Retina (tissue), 1 donor: ENCODE results near the gene MYRF.

ENCODE experiments used
- DNase-seq: peaks from one replicate; pipeline ENCODE4 v3.0.0-alpha.2; 2016

Gene MYRF

GRCh38 chr11:61799665-61800284 lies 47.3 kb downstream of the MYRF start:
- no peak for DNase-seq

- no peak for DNase-seq
These were observed 48.2 kb downstream of the MYRF start for GRCh38 chr11:61800331-61801281.

GRCh38 chr11:61802605-61803004 lies 50.2 kb downstream of the MYRF start:
- no peak for DNase-seq

DNA sequence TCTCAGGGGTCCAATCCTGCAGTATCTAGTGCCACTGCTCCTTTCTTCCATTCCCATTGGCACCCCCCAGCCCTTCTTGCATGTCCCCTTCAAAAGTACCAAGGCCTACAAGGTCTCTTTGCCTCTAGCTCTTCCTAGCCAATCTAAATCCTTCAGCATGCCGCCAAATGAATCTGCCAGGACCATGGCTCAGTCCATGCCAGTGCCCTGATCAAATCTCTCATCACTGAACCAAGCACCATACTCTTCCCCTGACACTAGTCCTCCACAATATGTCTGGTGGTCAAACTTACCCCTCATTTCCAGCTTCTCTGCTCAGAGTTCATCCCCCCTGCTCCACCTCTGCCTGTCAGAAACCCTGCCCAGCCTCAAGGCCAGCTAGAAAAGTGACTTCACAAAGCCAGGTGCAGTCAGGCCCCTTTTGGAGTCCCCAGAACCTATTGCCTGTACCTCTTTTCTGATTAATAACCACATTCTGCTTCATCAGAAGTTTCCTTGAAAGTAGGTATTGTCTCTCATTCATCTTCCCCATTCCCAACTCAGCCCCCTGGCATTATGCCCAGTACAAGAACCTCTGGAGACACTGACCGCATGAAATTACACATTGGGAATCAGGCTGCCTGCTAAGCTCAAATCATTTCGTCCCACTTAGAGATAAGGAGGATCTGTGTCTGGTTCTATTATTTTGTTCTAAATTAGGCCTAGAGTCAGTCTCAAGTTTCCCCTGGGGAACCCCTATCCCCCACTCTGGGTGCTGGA lies 51.6 kb downstream of the MYRF start:
- DNase-seq = no peak

DNA sequence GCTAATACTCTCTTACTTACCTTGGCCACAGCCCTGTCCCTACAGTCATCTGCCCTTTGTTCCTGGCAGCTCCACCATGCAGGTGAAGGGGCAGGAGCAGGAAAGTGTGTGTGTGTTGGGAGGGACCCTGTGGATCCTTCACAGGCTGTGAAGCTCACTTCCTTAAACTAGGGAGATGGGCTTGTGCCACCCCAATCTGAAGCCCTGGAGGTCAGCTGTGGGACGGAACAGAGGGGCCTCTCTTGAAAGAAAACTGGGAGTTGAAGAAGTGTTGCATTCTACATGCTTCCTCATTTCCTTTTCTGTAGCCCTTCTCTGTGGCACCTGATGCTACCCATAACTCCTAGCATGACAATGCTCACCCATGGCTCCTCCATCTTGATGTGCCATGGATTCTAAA lies 52.7 kb downstream of the MYRF start:
- no peak for DNase-seq

DNA sequence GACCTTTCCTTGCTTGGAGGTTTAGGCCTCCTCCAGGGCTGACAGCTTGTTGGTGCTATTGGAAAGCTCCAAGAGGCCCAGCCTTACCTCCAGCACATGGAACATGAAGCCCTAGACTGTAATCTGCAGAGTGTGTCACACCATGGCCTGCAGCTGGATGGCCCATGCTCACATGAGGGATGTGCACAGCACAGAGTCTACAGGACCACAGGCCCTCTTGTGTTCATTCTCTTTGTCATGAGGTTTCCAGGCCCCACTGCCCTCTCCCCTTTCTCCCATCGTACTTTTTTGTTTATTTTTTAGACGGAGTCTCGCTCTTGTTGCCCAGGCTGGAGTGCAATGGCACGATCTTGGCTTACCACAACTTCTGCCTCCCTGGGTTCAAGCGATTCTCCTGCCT lies 54.3 kb downstream of the MYRF start:
- DNase-seq = no peak

DNA sequence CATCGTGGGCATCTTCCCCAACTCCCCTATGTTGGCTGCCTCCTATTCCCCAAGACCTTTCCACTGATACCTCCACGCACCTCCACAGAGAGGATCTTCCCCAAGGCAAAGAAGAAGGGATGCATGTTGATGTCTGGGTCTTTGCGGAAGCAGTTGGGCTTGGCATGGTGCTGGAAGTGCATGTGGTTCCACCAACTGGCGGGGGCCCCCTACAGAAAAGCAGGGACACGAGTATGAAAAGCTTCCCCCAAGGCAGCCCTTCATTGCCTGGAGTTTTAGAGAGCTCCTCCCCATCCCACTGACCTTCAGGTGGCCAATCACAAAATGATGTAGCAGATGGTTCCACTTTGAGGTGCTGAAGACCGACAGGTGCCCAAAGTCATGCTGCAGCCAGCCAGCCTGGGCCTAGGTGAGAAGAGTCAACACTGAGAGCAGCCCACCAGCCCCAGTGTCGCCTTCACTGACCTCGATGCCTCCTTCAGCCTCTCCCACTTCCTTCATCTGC lies 58.3 kb downstream of the MYRF start:
- DNase-seq = no peak

DNA sequence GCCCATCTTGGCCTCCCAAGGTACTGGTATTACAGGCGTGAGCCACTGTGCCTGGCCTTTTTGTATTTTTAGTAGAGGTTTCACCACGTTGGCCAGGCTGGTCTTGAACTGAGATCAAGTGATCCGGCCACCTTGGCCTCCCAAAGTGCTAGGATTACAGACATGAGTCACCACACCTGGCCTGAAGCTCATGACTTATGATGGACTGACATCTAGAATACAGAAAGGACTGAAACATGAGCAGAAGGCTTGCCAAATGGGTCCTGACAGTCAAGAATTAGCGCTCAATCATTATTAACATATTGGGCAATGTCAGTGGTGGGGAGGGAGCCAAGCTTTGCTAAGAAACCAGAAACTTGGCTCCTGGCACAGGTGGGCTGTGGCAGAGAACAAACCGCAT lies 59.4 kb downstream of the MYRF start:
- no peak for DNase-seq

- no peak for DNase-seq
These were observed 60.4 kb downstream of the MYRF start for GRCh38 chr11:61812736-61813411.

DNA sequence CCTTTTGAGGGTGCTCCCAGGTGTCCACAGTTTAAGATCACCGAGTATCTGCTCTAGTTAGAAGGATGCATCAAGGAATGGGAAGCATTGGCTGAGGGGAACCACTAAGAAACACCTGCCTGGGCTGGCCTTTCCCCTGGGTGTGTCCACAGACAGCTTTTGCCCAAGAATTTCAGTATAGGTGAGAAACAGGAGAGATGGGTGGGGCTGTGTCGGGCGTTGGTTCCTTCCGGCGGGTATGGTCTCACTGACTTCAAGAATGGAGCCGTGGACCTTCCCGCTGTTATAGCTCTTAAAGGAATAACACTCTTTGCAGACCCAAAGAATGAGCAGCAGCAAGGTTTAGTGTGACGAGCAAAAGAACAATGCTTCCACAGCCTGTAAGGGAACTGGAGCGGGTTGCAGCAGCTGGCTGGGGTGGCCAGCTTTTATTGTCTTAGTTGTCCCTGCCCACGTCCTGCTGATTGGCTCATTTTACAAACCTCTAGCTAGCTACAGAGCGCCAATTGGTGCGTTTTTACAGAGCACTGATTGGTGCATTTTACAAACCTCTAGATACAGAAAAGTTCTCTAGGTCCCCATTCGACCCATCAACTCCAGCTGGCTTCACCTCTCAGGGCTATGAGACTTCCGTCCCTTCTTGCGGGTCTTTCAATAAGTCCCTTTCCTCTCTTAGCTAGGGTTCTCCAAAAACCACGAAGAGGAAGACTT lies 62.0 kb downstream of the MYRF start:
- no peak for DNase-seq

DNA sequence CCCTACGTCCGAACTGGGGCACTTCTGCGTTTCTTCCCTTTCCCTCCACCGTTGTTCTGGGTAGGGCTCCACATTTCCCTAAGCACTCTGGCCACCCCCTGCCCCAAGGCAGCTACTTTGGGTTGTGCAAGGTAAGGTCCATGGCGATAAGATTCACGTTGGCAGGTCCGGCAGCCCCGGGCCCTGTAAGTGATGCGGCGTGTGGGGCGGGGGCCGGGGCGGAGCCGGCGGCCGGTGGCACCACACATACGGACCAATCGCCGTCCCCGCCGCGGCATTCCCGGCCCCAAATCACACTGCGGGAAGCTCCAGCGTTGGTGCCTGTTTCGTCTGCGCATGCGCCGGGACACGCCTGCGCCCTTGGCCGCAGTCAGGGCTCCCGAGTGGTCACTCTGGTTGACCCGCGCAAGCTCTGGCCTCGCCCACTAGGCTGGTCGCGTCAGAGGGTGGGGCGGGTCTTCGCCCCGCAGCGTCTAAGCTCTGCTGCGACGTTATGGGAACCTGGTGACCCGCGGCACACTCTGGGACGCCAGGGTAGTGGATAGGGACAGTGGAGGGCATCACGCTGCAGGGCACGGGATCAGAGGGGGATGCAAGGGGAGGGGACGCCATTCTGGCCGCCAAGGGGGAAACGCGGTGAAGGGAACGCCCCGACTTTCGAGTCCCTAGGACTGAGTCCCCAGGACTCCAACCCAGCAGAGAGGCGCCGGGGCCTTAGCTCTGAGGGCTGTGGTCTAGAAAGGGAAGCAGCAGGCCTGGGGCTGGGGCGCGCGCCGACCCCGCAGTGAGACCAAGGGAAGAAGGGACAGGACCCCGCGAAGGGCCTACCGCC lies 62.7 kb downstream of the MYRF start:
- peak; percentile 96 for DNase-seq

GRCh38 chr11:61815790-61816735 lies 63.6 kb downstream of the MYRF start:
- DNase-seq = peak; percentile 89

- DNase-seq = peak; percentile 96
These were observed 64.5 kb downstream of the MYRF start, which contains the start of gene FADS1 for GRCh38 chr11:61816736-61817455. TSS of gene FADS1 (minus strand) at chr11:61817003. CDS start at chr11:61816929, 74 bp downstream.

DNA sequence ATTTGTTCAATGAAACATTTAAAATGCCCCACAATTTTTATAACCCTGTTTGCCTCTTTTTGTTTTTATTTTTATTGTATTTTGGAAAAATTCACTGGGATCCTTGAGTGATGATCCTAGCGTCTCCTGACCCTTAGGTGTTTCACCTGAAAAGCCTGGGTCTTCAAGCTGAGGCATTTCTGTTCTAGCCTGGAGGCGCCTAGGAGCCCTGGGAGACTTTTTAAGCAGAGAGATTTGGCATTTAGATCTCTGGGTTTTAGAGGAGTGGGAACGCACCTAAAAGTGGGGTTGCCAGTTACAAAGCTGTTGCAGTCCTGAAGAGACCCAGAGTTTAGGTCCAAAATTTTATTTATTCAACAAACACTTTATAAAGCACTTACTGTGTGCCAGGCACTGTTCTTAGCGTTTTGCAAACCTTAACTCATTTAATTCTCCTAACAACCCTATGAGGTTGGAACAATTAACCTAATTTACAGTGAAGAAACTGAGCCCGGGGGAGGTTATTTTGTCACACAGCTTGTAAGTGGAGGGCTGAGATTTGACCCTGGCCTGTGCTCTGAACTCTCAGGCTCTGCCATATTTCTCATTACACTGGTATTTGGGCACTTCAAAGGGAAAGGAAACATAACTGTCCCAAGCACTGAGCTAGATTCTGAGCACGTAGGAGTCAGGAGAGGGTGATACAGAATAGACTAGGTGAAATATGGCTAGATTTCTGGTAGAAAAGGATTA lies 65.2 kb downstream of the MYRF start:
- DNase-seq = no peak

DNA sequence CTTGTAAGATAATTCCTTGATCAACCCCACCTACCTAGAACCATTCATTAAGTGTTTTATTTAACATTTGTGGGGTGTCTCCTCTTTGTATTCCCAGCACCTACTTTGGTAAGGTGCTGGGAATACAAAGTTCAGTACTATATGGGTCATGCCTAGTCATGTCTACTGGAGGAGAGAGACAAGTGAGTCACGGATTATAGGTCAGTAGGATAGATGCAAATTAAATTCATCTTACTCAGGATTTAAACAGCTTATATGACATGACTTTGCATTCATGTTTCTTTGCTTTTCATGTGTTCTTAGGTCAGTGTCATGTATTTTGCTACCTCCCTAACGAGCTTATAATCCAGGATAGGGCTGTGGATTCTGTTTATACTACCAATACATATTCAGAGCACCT lies 67.7 kb downstream of the MYRF start:
- no peak for DNase-seq

- no peak for DNase-seq
These were observed 74.6 kb downstream of the MYRF start for GRCh38 chr11:61826930-61827570.

DNA sequence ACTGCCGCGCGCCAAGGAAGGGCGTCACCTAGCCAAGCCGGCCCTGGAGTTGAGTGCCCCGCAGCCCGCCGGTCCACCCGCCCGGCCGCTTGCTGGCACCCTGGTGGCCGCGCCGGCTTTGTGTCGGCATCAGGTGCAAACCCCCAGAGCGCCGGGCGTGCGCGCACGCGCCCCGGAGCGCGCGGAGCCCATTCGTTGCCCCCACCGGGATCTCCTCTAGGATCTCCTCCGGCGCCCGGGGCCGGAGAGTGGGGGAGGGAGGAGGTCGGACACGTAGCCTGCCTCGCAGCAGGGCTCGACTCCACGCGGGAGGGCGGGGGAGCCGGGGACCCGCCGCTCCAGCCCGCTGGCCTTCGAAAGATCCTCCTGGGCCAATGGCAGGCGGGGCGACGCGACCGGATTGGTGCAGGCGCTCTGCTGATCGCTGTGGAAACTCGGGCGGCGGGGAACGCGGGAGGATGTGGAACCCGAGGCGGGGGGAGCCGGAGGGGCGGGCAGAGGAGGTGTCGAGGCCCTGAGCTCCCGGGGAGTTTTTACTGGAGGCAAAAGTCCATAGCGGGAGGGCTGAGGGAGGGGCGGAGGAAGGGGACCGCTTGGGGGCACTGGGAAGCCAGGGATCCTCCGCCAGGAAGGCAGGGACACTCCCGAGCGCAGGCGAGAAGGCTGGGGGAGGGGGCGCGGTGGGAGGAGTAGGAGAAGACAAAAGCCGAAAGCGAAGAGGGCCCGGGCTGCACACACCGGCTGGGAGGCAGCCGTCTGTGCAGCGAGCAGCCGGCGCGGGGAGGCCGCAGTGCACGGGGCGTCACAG lies 75.3 kb downstream of the MYRF start, which contains the start of gene FADS2:
Gene FADS2, plus strand, starts transcription at position 730 of the 808 bp plus-strand sequence. CDS start 91 bp downstream, outside the sequence.
- DNase-seq = peak; percentile 95
